NT2/D1 (cell line): ENCODE results near the gene YWHAQ.
"Not testable (repeated sequence)": the region's sequence is repeated elsewhere in the genome, so short reads cannot be mapped to it uniquely, and the experiment has no call there.

Experiments
- DNase-seq: peaks from one replicate; pipeline ENCODE4 v3.0.0-alpha.2; 2011; ENCODE audit warnings: low read depth, low spot score
- H3K27me3 ChIP-seq: 2 replicates; pipeline ENCODE4 v1.6.0; 2011; ENCODE audit warnings: mild to moderate bottlenecking; ENCODE audit not compliant: insufficient read length, insufficient read depth
- H3K36me3 ChIP-seq: 2 replicates; pipeline ENCODE4 v1.6.1; 2011; ENCODE audit warnings: mild to moderate bottlenecking, low read length, mixed read lengths; ENCODE audit not compliant: insufficient read depth, insufficient read length
- H3K4me1 ChIP-seq: 2 replicates; pipeline ENCODE4 v1.5.1; 2011; ENCODE audit not compliant: insufficient read depth, insufficient read length
- H3K4me3 ChIP-seq: 2 replicates; pipeline ENCODE4 v1.5.1; 2011; ENCODE audit warnings: low read depth; ENCODE audit not compliant: insufficient read length
- H3K9ac ChIP-seq: 2 replicates; pipeline ENCODE4 v1.6.0; 2011; ENCODE audit warnings: low read depth; ENCODE audit not compliant: insufficient read length
- H3K9me3 ChIP-seq: 2 replicates; pipeline ENCODE4 v1.5.1; 2011; ENCODE audit warnings: mild to moderate bottlenecking, low read length; ENCODE audit not compliant: insufficient read depth
- SUZ12 ChIP-seq: IDR thresholded peaks from 2 replicates; pipeline ENCODE4 v1.6.1; 2011; ENCODE audit not compliant: insufficient read length, insufficient read depth; ENCODE audit errors: extremely low read depth
- YY1 ChIP-seq: IDR thresholded peaks from 2 replicates; pipeline ENCODE4 v1.6.1; 2011; ENCODE audit not compliant: insufficient read length, insufficient read depth
- ZNF274 ChIP-seq: IDR thresholded peaks from 2 replicates; pipeline ENCODE4 v1.6.1; 2011; ENCODE audit warnings: mild to moderate bottlenecking, low read depth, low read length

The YWHAQ gene

DNA sequence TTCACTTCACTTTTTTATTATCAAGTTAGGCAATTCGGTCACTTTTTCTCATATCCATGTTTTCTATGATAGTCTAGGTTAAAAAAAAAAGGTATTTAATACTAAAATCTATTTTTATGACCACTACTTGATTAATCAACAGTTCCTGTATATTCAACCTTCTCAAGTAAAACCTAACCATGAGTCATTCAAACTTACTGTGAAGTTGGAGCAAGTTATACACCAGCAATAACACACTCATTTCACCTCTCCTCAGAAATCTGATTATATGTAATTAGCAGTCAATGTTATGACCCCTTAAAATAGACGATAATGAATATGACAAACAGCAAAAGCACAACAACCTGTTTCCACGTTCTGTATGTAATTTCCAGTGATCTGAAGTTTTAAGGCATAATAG, 40.2 kb downstream of the YWHAQ start:
- TF ChIP-seq YY1 (no peak), ZNF274 (no peak), SUZ12 (no peak)
- H3K4me3 ChIP-seq: no peak overlapping the region
- no peaks in the 10 kb centered on the region for H3K4me1 ChIP-seq
- no peak overlapping the region for H3K9ac ChIP-seq
- peaks cover 57% of the 10 kb centered on the region for H3K36me3 ChIP-seq
- H3K9me3 ChIP-seq: no peaks in the 10 kb centered on the region
- no peak for DNase-seq
- no peaks in the 10 kb centered on the region for H3K27me3 ChIP-seq

DNA sequence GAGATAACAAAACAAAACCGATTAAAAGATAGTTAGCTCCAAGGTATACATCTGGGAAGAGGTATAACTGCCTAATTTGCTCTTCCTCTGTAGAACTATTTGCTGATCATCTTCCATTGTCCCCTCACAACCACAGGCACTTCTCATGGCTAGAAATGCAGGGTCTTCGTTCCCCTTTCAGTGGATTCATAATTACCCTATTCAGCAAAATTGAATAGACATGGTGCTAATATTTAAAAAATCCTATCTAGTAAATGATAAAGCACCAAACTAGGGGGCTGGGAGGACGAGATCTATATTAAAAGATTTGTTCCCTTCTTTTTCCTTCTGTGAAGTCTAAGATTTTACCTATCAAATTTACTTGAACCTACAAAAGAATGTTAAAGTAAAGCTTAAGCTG, 44.3 kb downstream of the YWHAQ start:
- H3K4me1 ChIP-seq: no peaks in the 10 kb centered on the region
- DNase-seq: no peak
- no peak for TF ChIP-seq YY1
- no peak for TF ChIP-seq ZNF274
- TF ChIP-seq SUZ12: no peak
- no peak overlapping the region for H3K9ac ChIP-seq
- no peaks in the 10 kb centered on the region for H3K9me3 ChIP-seq
- H3K4me3 ChIP-seq: no peak overlapping the region
- H3K36me3 ChIP-seq: peaks cover 64% of the 10 kb centered on the region
- no peaks in the 10 kb centered on the region for H3K27me3 ChIP-seq

DNA sequence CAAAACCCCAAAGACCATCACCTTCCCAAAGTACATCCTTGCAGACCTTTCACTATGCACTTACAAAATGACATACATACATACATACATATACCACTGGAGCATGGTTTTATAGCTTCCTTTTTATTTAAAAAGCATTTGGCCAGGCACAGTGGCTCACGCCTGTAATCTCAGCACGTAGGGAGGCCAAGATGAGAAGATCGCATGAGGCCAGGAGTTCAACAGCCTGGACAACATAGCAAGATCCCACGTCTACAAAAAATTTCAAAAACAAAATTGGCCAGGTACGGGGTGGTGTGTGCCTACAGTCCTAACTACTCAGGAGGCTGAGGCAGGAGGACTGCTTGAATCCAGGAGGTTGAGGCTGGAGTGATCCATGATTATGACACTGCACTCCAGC, 45.3 kb downstream of the YWHAQ start:
- peaks cover 54% of the 10 kb centered on the region for H3K36me3 ChIP-seq
- TF ChIP-seq YY1 (no peak), SUZ12 (no peak), ZNF274 (no peak)
- no peaks in the 10 kb centered on the region for H3K9me3 ChIP-seq
- no peak overlapping the region for H3K4me3 ChIP-seq
- H3K4me1 ChIP-seq: no peaks in the 10 kb centered on the region
- H3K9ac ChIP-seq: no peak overlapping the region
- no peak for DNase-seq
- no peaks in the 10 kb centered on the region for H3K27me3 ChIP-seq

GRCh38 chr2:9584902-9585301, 45.9 kb downstream of the YWHAQ start:
- not testable (repeated sequence) for H3K4me3 ChIP-seq, DNase-seq, H3K4me1 ChIP-seq, H3K9me3 ChIP-seq, H3K27me3 ChIP-seq, H3K9ac ChIP-seq
- peaks cover 50% of the 10 kb centered on the region for H3K36me3 ChIP-seq

DNA sequence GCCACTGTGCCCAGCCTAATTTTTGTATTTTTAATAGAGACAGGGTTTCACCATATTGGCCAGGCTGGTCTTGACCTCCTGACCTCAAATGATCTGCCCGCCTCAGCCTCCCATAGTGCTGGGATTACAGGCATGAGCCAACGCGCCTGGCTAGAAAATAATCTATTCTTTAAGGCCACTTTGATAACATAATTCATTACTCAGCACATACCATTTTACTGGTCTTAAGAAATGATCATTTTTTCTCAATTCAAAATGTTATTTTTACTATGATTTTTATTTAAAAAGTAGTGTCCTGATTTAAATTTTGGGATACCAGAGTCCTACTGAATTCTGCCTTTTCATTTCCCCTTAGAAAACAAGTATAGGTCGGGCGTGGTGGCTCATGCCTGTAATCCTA, 48.2 kb downstream of the YWHAQ start:
- no peak for DNase-seq
- no peak for TF ChIP-seq ZNF274
- TF ChIP-seq SUZ12: no peak
- TF ChIP-seq YY1: no peak
- Histone ChIP-seq H3K9me3 (no peaks in the 10 kb centered on the region), H3K27me3 (no peaks in the 10 kb centered on the region), H3K9ac (no peak overlapping the region), H3K36me3 (peaks cover 34% of the 10 kb centered on the region), H3K4me1 (no peaks in the 10 kb centered on the region), H3K4me3 (no peak overlapping the region)

DNA sequence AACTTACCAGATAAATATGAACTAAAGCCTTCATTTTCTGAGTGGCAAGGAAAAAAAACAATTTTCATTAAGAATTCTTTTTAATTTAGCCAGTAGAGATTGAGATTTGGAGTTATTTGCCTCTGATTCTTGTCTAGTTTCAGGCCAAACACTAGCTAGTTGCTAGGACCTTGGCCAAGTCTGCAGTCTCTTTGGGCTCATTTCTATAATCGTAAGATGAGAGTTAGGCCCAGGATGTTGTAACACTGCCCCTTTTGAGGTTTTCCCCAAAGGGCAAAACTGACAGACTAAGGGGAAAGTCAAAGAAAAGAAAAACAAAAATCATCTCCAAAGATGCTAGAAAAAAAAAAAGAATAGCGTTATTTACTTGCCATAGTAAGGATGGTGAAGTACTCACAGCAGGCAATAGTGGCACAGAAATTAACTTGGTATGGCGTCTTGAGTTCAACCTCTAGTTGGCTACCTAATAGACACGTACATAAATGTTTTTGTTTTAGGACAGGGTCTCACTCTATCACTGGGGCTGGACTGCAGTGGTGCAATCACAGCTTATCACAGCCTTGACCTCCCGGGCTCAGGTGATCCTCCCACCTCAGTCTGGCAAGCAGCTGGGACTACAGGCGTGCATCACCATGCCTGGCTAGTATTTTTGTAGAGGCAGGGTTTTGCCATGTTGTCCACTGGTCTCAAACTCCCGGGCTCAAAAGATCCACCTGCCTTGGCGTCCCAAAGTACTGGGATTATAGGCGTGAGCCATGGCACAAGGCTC, 52.1 kb downstream of the YWHAQ start:
- Histone ChIP-seq H3K9me3 (no peaks in the 10 kb centered on the region), H3K4me3 (no peak overlapping the region), H3K4me1 (no peaks in the 10 kb centered on the region), H3K9ac (no peak overlapping the region), H3K27me3 (no peaks in the 10 kb centered on the region), H3K36me3 (peaks cover 4% of the 10 kb centered on the region)
- TF ChIP-seq SUZ12 (no peak), YY1 (no peak), ZNF274 (no peak)
- DNase-seq: no peak

DNA sequence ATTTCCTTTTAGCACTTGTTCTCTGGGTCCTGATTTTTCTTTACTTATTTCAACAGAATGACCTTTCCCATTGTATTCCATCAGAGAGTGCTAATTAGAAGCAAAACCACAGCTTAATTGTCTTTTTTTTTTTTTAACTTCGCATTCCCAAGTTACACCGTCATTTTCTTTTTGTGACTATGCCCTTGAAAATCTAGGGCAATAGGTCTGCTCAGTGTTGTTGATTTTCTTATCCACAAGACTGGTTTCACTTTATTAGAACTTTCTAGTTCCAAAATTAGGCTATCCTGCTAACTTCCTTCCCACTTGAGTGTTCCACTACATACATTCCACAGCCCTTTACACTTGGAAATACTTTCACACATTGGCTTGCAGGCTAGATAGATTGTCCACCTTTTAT, 56.5 kb downstream of the YWHAQ start:
- no peaks in the 10 kb centered on the region for H3K27me3 ChIP-seq
- no peaks in the 10 kb centered on the region for H3K36me3 ChIP-seq
- no peak overlapping the region for H3K4me3 ChIP-seq
- H3K9me3 ChIP-seq: no peaks in the 10 kb centered on the region
- no peaks in the 10 kb centered on the region for H3K4me1 ChIP-seq
- TF ChIP-seq YY1: no peak
- TF ChIP-seq SUZ12: no peak
- no peak for TF ChIP-seq ZNF274
- no peak overlapping the region for H3K9ac ChIP-seq
- no peak for DNase-seq

DNA sequence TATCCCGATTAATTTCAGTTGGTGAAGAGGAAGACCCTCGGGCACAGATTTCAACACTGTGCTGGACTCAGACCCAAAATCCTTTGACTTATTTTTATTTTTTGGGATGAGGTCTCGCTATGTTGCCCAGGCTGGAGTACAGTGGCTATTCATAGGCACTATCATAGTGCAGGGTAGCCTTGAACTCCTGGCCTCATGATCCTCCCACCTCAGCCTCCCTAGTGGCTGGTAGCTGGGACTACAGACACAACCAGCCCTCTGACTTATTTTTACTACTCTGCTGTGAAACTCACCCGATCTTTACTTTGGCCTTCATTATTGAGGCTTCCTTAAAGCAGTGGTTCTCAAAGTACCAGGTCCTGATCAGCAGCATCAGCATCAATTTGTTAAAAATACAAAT, 57.0 kb downstream of the YWHAQ start:
- no peak for DNase-seq
- H3K4me3 ChIP-seq: no peak overlapping the region
- no peaks in the 10 kb centered on the region for H3K4me1 ChIP-seq
- no peaks in the 10 kb centered on the region for H3K9me3 ChIP-seq
- H3K9ac ChIP-seq: no peak overlapping the region
- no peak for TF ChIP-seq ZNF274
- TF ChIP-seq YY1: no peak
- TF ChIP-seq SUZ12: no peak
- H3K36me3 ChIP-seq: no peaks in the 10 kb centered on the region
- no peaks in the 10 kb centered on the region for H3K27me3 ChIP-seq
